BJ (cell line): ENCODE data around the gene PRSS16. TPM values are rescaled to one million over a fixed set of nuclear protein-coding genes. Genes with fewer than 3 reads are reported as not detected.
"Not testable (repeated sequence)": the region's sequence is repeated elsewhere in the genome, so short reads cannot be mapped to it uniquely, and the experiment has no call there.

Experiments used
- CTCF ChIA-PET: fragments of 350-600 bp; formaldehyde crosslinking; extraction: SDS; loops from one replicate; lab custom pipeline; 2021; ENCODE audit warnings: antibody characterized with exemption, inconsistent platforms; lab: Yijun Ruan, JAX
- POLR2A ChIA-PET: fragments of 300-600 bp; sonication (Branson Sonifier 250); formaldehyde crosslinking; extraction: SDS; loops from one replicate; lab custom pipeline; 2021; ENCODE audit warnings: antibody characterized with exemption; lab: Charles Lee
- DNase-seq: peaks from one replicate; pipeline ENCODE4 v3.0.0-alpha.2; 2011; ENCODE audit warnings: low read depth
- H3K27me3 ChIP-seq: 2 replicates; pipeline ENCODE4 v1.6.0; 2011; ENCODE audit warnings: low read length; ENCODE audit not compliant: control insufficient read depth, insufficient read depth
- H3K36me3 ChIP-seq: 2 replicates; pipeline ENCODE4 v1.5.1; 2011; ENCODE audit warnings: low read length; ENCODE audit not compliant: control insufficient read depth, insufficient read depth
- H3K4me3 ChIP-seq: 2 replicates; pipeline ENCODE4 v1.5.1; 2011; ENCODE audit warnings: low read depth, mild to moderate bottlenecking, control low read depth, low read length
- polyA plus RNA-seq: library from polyadenylated mRNA; depleted of rRNA; stranded (reverse); fragments of >200 nt; gene quantifications from 2 replicates; pipeline ENCODE4 v1.2.3, GENCODE V29; 2011
- TF ChIP-seq, protein P1 (sequence below): IDR thresholded peaks from 2 replicates; pipeline ENCODE4 v1.5.1; 2011; ENCODE audit warnings: low read depth, mild to moderate bottlenecking, control low read depth, inconsistent platforms, low read length, moderate library complexity; ENCODE audit not compliant: insufficient read depth

The PRSS16 gene
- polyA plus RNA-seq, 1 experiment = 0.23 TPM

- Histone ChIP-seq H3K36me3 (no peaks in the 10 kb centered on the region), H3K4me3 (no peak overlapping the region), H3K27me3 (peaks cover 16% of the 10 kb centered on the region)
- ChIA-PET CTCF (no interaction called here), POLR2A (no interaction called here)
- TF ChIP-seq, protein P1, sequence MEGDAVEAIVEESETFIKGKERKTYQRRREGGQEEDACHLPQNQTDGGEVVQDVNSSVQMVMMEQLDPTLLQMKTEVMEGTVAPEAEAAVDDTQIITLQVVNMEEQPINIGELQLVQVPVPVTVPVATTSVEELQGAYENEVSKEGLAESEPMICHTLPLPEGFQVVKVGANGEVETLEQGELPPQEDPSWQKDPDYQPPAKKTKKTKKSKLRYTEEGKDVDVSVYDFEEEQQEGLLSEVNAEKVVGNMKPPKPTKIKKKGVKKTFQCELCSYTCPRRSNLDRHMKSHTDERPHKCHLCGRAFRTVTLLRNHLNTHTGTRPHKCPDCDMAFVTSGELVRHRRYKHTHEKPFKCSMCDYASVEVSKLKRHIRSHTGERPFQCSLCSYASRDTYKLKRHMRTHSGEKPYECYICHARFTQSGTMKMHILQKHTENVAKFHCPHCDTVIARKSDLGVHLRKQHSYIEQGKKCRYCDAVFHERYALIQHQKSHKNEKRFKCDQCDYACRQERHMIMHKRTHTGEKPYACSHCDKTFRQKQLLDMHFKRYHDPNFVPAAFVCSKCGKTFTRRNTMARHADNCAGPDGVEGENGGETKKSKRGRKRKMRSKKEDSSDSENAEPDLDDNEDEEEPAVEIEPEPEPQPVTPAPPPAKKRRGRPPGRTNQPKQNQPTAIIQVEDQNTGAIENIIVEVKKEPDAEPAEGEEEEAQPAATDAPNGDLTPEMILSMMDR = no peak
- DNase-seq = no peak
Measured at GRCh38 chr6:27254566-27254965, 7.1 kb downstream of the PRSS16 start.

DNA sequence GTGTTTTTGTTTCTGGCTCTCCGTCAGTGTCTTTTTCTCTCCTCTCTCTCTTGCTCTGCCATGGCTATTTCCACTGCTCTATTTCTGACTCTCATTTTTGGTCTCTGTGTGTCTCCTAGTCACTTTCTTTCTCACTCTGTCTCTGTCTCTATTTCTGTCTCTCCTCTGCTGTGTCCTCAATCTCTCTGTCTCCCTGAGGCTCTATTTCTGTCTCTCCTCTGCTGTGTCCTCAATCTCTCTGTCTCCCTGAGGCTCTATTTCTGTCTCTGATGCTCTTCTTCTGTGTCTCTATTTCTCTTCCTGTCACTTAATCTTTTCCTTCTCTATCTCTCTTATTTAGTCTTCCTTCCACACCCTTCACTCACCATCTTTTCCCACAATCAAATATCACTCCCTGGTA is 8.4 kb downstream of the PRSS16 start:
- ChIA-PET POLR2A (no interaction called here), CTCF (no interaction called here)
- H3K36me3 ChIP-seq = no peaks in the 10 kb centered on the region
- peaks cover 9% of the 10 kb centered on the region for H3K27me3 ChIP-seq
- TF ChIP-seq, protein P1 = no peak
- no peak for DNase-seq
- H3K4me3 ChIP-seq = no peak overlapping the region

- Histone ChIP-seq H3K36me3 (no peaks in the 10 kb centered on the region), H3K4me3 (no peak overlapping the region), H3K27me3 (peaks cover 3% of the 10 kb centered on the region; the same call in 1 of the 2 replicates)
- ChIA-PET CTCF (no interaction called here), POLR2A (no interaction called here)
- no peak for DNase-seq
- TF ChIP-seq, protein P1 = no peak
Measured at GRCh38 chr6:27260369-27260768, 12.9 kb downstream of the PRSS16 start.

GRCh38 chr6:27260836-27261375 is 13.4 kb downstream of the PRSS16 start:
- POLR2A ChIA-PET = no interaction called here
- Histone ChIP-seq H3K27me3 (peaks cover 3% of the 10 kb centered on the region; the same call in 1 of the 2 replicates), H3K4me3 (no peak overlapping the region), H3K36me3 (no peaks in the 10 kb centered on the region)
- DNase-seq = no peak
- TF ChIP-seq, protein P1 = no peak
- CTCF ChIA-PET = no interaction called here

GRCh38 chr6:27263886-27264285 is 16.4 kb downstream of the PRSS16 start:
- DNase-seq = no peak
- peaks cover 9% of the 10 kb centered on the region; the same call in 1 of the 2 replicates for H3K27me3 ChIP-seq
- CTCF ChIA-PET = interaction anchor here (0.6 kb wide), 1 partner anchor 24 kb away, joined by 4 read pairs; no protein-coding TSS in a partner anchor

GRCh38 chr6:27267003-27267402 is 19.5 kb downstream of the PRSS16 start:
- DNase-seq, CTCF ChIA-PET, H3K27me3 ChIP-seq, H3K36me3 ChIP-seq, H3K4me3 ChIP-seq, POLR2A ChIA-PET: not testable (repeated sequence)

More at GRCh38 chr6:27263886-27264285, 16.4 kb downstream of the PRSS16 start:
- no peaks in the 10 kb centered on the region for H3K36me3 ChIP-seq
- TF ChIP-seq, protein P1 = no peak
- POLR2A ChIA-PET = no interaction called here
- H3K4me3 ChIP-seq = no peak overlapping the region
